GM10266 (cell line): ENCODE measurements around the gene BRF1.

ENCODE experiments used
- DNase-seq: peaks from one replicate; pipeline ENCODE4 v3.0.0; 2012; ENCODE audit errors: extremely low spot score
- TF ChIP-seq, protein P1 (sequence below): IDR thresholded peaks from 2 replicates; pipeline ENCODE4 v1.5.1; 2012; ENCODE audit warnings: mild to moderate bottlenecking, low read depth; ENCODE audit not compliant: control insufficient read depth, insufficient read depth; ENCODE audit errors: missing control alignments

The BRF1 gene

GRCh38 chr14:105261781-105262180 lies 39.0 kb downstream of the BRF1 start:
- TF ChIP-seq, protein P1, sequence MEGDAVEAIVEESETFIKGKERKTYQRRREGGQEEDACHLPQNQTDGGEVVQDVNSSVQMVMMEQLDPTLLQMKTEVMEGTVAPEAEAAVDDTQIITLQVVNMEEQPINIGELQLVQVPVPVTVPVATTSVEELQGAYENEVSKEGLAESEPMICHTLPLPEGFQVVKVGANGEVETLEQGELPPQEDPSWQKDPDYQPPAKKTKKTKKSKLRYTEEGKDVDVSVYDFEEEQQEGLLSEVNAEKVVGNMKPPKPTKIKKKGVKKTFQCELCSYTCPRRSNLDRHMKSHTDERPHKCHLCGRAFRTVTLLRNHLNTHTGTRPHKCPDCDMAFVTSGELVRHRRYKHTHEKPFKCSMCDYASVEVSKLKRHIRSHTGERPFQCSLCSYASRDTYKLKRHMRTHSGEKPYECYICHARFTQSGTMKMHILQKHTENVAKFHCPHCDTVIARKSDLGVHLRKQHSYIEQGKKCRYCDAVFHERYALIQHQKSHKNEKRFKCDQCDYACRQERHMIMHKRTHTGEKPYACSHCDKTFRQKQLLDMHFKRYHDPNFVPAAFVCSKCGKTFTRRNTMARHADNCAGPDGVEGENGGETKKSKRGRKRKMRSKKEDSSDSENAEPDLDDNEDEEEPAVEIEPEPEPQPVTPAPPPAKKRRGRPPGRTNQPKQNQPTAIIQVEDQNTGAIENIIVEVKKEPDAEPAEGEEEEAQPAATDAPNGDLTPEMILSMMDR, result no peak
- DNase-seq, result no peak

- TF ChIP-seq, protein P1, result no peak
Observed at GRCh38 chr14:105260959-105261358, 39.8 kb downstream of the BRF1 start.

GRCh38 chr14:105258846-105259245 lies 42.0 kb downstream of the BRF1 start:
- no peak for DNase-seq
- TF ChIP-seq, protein P1, result no peak

More at GRCh38 chr14:105260959-105261358, 39.8 kb downstream of the BRF1 start:
- DNase-seq, result no peak

GRCh38 chr14:105257464-105257863 lies 43.3 kb downstream of the BRF1 start:
- TF ChIP-seq, protein P1, result no peak
- DNase-seq, result no peak

- TF ChIP-seq, protein P1, result no peak
Observed at GRCh38 chr14:105256292-105256960, 44.4 kb downstream of the BRF1 start.

DNA sequence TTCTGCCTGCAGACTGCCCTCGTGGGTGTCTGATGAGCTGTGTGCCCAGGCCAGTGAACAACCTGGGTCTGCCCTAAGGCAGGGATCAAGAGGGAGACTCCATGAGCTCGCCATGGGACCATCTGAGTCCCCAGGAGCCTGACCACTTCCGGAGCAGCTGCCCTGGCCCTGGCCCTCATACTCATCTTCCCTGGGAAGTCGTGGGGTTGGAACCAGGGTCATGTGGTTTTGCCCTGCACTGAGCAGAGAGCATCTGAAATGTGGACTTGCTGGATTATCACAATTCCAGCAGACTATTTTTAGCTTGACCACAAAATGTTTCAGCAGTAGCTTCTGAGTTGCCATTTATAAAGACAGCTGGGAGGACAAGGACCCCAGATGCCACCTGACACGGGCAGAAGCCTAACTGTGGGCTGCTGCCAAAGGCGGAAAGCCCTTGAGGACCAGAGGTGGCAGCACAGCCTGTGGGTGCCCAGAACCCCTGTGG lies 45.7 kb downstream of the BRF1 start:
- no peak for DNase-seq
- TF ChIP-seq, protein P1, result no peak

More at GRCh38 chr14:105256292-105256960, 44.4 kb downstream of the BRF1 start:
- DNase-seq, result no peak

GRCh38 chr14:105253329-105253682 lies 47.5 kb downstream of the BRF1 start:
- DNase-seq, result no peak
- TF ChIP-seq, protein P1, result no peak
